Measurements from ENCODE around the gene GPATCH8.
"Not testable (repeated sequence)": the region's sequence is repeated elsewhere in the genome, so short reads cannot be mapped to it uniquely, and the experiment has no call there.

Gene GPATCH8

GRCh38 chr17:44396946-44397345 lies 106.3 kb downstream of the GPATCH8 start:
- no peak for DNase-seq

DNA sequence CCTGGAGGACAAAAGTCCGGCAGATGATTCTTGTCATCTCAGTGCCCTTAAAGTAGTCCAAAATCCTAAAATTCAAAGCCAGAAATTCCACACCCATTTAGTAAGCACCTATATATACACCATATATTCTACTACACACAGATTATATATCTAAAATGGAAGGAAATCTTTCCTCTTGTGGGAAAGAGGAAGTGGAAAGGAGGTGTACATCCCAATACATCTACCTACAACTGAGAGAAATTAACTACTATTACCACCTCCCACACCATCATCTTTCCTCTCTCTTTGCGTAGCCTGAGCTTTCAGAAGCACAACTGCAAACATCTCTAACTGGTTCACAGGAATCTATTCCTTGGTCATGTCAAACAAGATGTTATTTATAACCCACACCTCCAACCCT lies 108.4 kb downstream of the GPATCH8 start:
- no peak for DNase-seq

DNA sequence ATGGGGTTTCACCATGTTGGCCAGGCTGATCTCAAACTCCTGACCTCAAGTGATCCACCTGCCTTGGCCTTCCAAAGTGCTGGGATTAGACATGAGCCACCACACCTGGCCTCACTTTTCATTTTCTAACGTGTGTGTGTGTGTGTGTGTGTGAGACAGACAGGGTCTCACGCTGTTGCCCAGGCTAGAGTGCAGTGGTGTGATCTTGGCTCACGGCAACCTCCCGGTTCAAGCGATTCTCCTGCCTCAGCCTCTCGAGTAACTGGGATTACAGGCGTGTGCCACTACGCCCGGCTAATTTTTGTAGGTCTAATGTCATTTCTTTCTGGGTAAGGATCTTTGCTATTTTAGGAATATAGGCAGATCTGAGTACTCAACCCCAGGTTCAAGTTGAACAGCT lies 109.1 kb downstream of the GPATCH8 start:
- DNase-seq, result not testable (repeated sequence)

- DNase-seq, result no peak
Observed at GRCh38 chr17:44390250-44390870, 112.8 kb downstream of the GPATCH8 start.

DNA sequence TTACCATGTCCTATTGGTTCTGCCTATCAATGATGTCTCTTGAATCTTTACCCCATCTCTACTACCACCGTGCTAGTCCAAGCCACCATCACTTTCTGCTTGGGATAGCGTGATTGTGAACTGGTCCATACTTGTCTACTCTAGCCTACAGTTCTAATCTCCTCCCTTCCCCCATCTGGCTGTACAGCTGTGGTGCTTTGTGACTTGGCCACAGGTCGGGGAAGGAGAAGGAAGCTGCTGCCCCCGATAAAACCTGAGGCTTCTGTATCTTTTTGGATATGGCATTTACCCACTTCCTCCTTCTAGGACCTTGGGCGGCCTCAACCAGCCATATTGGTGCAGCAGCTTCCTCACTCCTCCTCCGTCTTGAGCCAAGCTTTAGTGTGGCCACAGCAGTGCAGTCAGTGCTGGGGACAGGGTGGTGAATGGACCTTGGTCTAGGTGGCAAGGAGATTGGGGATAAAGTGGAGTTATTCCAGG lies 113.4 kb downstream of the GPATCH8 start:
- no peak for DNase-seq

DNA sequence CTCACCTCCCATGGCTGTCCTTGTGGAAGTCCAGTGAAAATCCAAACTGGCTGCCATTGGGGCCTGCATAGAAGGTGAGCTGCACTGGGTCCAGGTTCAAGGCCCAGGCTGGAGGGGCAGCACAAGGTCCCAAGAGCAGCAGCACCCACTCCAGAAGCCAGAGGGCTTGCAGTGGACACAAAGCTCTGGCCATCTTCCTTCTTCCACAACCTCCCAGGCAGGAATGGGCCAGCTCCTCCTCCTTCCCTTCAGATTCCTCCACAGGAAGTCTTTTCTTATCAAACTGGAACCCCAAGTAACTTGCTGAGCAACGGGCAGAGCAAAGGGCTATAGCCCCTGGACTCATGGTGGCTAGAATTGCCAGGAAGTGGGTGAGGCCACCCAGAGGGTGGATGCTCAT lies 113.9 kb downstream of the GPATCH8 start, which contains the start of gene ITGA2B:
ITGA2B (minus strand) TSS at position 369 of the 400 bp plus-strand sequence; CDS start at position 193, 176 bp downstream.
- DNase-seq, result no peak

GRCh38 chr17:44387804-44388203 lies 115.4 kb downstream of the GPATCH8 start:
- DNase-seq, result no peak

DNA sequence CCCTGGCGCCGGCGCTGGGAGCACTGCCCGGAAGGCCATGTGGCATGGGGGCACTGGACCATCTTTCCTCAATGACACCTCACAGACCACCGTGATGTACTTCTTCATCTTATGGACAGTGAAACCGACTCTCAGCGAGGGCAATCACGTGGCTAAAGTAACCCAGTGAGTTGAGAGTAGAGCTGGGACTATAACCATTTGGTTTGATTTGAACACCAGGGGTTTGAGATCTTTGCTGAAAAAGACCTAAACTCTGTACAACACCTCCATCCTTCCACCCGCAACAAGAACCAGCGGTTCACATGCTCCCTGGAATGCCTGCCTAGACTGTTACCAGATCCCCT lies 117.1 kb downstream of the GPATCH8 start:
- no peak for DNase-seq

DNA sequence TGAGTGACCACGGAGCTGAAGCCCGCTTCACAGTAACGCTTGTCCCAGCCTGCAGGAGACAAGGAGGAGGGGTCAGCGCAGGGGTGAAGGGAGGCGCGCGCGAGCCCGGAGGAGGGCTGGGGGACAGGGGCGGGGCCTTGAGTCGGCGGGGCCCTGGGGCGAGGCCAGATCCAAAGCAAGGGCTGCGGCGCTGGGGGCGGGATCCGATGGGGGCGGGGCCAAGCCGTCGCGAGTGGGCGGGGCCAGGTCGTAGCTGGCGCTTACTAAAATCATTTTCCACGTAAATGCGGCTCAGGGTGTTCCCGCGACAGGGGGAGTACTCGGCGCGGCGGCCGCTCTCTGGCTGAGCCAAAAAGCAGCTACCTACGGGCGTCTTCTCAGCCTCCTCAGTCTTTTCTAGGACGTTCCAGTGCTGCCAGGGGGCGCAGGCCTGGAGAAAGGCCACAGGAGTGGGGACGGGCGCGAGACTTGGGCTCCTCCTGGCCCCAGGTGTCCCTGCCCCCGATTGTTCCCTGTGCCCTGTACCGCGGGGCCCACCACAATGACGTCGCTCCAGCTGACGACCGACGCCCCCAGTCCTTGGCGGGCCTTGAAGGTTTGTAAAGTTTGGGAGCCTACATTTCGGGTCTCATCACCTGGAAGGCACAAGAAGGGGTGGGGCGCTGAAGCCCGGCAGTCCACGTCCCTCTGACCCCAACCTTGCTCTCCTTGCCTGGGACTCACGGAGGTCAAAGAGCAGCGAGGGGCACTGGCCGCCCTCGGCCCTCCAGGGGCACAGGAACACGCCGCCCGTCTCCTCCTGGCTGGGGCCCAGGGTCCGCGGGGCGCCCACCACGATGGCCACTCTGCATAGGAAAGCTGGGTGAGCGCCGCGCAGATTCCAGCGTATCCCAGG lies 117.7 kb downstream of the GPATCH8 start:
- DNase-seq, result peak; percentile 86

- DNase-seq, result no peak
Observed at GRCh38 chr17:44384823-44385286, 118.4 kb downstream of the GPATCH8 start.

GRCh38 chr17:44384281-44384822 lies 118.9 kb downstream of the GPATCH8 start:
- no peak for DNase-seq

DNA sequence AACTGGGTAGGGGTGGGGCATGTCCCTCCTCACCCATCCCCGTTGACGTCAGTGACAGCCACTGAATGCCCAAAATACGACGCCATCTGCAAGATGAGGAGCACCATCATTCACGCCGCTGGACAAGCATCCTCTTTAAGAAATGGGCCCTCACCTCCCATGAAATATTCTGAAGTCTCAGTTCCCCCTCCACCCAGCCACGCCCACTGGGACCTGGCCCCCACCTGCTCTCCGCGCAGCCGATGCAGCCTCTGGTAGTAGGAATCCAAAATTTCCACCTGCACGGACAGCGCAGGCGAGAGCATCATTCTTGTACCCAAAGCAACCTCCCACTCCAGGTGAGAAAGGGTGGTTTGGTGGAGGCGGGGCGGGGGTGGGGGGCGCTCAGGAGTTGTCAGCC lies 119.3 kb downstream of the GPATCH8 start:
- no peak for DNase-seq

GRCh38 chr17:44383363-44383762 lies 119.8 kb downstream of the GPATCH8 start:
- DNase-seq, result no peak

- no peak for DNase-seq
Observed at GRCh38 chr17:44382917-44383316, 120.3 kb downstream of the GPATCH8 start.

DNA sequence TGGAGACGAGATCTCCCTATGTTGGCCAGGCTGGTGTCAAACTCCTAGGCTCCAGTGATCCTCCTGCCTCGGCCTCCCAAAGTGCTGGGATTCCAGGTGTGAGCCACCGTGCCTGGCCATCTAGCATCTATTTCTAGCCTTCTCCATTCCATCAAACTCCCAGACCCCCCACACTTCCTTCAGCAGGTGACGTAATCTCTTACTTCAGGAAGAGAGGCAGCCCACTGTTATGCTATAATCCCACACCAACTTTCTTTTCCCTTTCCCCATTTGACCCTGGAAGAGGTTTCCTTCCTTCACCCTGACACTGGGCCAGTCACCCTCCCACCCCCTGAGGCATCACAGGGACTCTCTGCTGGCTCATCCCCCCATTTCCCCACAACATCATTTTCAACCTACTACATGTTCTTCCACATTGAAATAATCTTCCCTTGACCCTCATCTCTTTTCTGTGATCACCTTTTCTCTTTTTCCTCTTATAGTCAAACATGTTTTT lies 121.3 kb downstream of the GPATCH8 start:
- DNase-seq, result no peak

- DNase-seq, result no peak
Observed at GRCh38 chr17:44380767-44381166, 122.4 kb downstream of the GPATCH8 start.

- DNase-seq, result no peak
Observed at GRCh38 chr17:44379887-44380286, 123.3 kb downstream of the GPATCH8 start.

- no peak for DNase-seq
Observed at GRCh38 chr17:44378171-44378705, 125.0 kb downstream of the GPATCH8 start.

GRCh38 chr17:44376779-44377178 lies 126.4 kb downstream of the GPATCH8 start:
- no peak for DNase-seq

GRCh38 chr17:44376124-44376523 lies 127.1 kb downstream of the GPATCH8 start:
- no peak for DNase-seq

DNA sequence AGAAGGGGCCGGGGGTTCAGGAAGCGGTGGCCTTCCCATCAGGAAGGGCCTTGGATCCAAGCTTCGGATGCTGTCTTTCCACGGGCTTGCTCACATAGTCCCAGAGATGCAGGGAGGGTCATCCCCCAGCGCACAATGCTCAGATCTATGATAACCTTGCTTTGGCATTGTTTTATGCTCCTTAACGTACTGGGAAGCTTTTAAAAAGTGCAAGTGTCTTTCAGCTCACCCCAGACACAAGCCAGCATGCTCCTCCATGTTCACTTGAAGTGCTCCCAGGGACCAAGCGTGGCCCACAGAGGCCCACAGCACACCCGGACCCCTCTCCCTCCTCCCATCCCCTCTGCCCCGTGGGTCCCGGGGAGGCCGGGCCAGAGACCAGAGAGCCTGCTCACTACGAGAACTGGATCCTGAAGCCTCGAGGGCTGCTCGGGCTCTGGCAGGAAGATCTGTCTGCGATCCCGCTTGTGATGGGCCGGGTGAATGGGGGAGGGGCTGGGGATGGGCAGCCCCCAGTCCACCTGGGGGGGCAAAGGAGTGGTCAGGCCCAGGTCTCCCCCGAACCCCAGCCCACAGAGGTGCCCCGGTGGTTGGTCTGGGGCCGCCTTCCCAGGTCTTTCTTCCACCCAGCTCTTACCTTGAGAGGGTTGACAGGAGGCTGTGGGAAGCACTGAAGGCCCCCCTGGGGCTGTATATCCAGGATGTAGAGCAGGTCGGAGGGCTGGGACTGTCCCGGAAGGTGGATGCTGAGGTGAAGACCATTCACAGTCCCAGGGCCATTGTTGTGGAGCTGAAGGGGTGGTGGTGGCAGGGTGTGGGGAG lies 127.8 kb downstream of the GPATCH8 start:
- DNase-seq, result no peak

All from activated naive CD4-positive, alpha-beta T cell treated with Interleukin-2 at 50 U/mL for 16 hours (primary cell).